Measurements from ENCODE around the gene ATP10D.

The ATP10D gene

DNA sequence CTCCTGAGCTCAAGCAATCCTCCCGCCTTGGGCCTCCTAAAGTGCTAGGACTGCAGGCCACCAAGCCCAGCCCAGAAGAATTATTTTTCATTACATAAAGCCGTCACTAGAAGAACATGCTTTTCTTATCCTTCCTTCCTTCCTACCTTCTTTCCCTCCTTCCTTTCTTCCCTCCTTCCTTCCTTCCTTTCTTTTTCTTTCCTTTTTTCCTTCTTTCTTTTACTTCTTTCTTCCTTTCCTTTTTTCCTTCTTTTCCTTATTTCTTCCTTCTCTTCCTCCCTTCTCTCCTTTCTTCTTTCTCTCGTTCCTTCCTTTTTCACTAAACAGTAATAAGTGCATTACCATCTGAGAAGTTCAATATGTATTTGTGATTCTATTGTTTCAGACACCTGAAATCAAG lies 121.4 kb downstream of the ATP10D start:
- DNase-seq: no peak

- no peak for DNase-seq
These were observed 127.3 kb downstream of the ATP10D start for GRCh38 chr4:47612116-47613023.

DNA sequence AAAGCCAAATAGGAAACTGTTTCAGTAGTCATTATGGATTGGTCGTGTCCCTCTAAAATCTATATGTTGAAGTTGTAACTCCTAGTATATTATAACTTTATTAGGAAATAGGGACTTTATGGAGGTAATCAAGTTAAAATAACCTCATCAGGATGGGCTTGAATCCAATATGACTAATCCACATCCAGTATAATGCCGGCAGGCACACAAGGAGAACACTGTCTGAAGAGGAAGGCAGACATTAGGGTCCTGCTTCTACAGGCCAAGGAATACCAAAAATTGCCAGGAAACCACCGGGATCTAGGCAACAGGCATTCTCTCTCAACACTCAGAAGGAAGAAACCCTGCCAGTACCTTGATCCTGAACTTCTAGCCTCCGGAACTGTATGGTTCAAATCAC lies 130.3 kb downstream of the ATP10D start:
- no peak for DNase-seq

DNA sequence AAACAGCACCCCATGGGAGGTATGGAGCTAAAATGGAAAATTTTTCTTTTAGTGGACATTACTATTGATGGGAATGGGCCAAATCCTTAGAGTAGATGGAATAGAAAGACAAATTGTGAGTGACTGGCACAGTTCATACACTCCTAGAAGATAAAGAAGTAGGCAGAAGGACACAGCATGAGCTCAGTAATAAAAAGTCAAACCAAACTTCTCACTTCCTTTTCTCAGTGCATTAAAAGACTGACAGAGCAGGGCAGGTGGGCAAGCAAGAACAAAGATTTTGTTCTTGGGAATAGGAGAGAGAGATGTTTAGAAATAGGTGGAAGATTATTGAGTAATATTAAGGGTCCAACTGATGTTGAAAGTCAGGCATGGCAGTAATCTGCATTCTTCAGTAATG lies 132.5 kb downstream of the ATP10D start:
- DNase-seq: no peak

- DNase-seq: no peak
These were observed 134.6 kb downstream of the ATP10D start for GRCh38 chr4:47619691-47620090.

GRCh38 chr4:47621181-47621580 lies 136.1 kb downstream of the ATP10D start:
- DNase-seq: no peak

DNA sequence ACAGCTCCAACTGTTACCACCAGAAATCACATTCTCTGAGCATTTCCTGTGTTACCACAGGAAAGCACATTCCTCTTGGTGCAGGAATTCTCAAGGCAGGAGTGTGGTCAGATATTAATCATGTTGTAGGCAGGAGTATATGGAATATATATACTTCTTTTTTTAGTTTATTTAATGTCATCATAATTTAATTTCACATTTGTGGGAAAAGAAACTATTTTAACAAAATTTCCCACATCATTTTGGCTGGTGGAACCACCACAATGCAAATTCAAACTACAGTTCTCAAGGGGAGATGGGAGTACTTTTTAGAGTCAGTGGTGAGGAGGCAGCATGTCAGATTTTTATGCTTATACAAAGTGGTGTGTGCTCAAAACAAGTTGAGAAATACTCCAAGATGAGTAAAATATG lies 139.0 kb downstream of the ATP10D start:
- no peak for DNase-seq

DNA sequence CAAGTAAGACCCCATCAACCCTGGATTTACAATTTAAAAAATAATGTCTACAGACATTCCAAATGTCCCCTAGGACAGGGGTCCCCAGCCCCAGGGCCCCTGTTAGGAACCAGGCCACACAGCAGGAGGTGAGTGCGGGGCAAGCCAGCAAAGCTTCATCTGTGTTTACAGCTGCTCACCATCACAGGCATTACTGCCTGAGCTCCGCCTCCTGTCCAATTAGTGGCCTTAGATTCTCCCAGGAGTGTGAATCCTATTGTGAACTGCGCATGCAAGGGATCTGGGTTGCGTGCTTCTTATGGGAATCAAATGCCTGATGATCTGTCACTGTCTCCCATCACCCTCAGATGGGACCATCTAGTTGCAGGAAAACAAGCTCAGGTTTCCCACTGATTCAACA lies 146.1 kb downstream of the ATP10D start:
- no peak for DNase-seq

- DNase-seq: no peak
These were observed 154.5 kb downstream of the ATP10D start for GRCh38 chr4:47639531-47639930.

- DNase-seq: no peak
These were observed 155.8 kb downstream of the ATP10D start for GRCh38 chr4:47640911-47641310.

DNA sequence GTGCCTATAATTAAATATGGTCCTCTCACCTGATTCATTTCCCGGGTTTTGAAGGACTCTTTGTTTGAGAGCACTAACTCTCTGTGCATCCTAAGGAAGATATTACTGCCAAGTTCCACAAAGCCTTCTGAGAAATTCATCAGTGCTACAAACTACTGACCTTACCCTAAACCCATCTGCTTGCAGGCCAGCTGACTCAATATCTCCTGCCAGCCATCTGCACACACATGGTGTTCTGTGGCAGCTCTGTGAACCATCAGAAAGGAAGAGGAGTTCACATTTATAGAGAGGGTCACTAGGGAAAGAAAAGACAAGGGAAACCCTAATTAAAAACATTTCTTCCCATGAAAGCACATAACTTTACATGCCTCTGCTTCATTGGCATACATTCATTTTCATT lies 156.7 kb downstream of the ATP10D start:
- DNase-seq: no peak

GRCh38 chr4:47642191-47642830 lies 157.2 kb downstream of the ATP10D start:
- DNase-seq: no peak
